Stimulated activated naive CD8-positive, alpha-beta T cell treated with anti-CD3 and anti-CD28 coated beads, Interleukin-15, Interleukin-2, amounts not matched to agents 100 ng/mL and 50 ng/mL, for 24 hours (primary cell): ENCODE data around the gene FBLN2.

Source experiments
- H3K27ac Mint-ChIP-seq: one replicate; pipeline ENCODE4 v1.8.0; 2021; ENCODE audit warnings: mild to moderate bottlenecking, mixed read lengths
- H3K27me3 Mint-ChIP-seq: one replicate; pipeline ENCODE4 v1.8.0; 2021; ENCODE audit warnings: mixed read lengths
- H3K36me3 Mint-ChIP-seq: one replicate; pipeline ENCODE4 v1.8.0; 2021; ENCODE audit warnings: low read depth, mixed read lengths
- H3K4me1 Mint-ChIP-seq: one replicate; pipeline ENCODE4 v1.8.0; 2021; ENCODE audit warnings: low read depth, mixed read lengths
- H3K4me3 Mint-ChIP-seq: one replicate; pipeline ENCODE4 v1.8.0; 2021; ENCODE audit warnings: mild to moderate bottlenecking, mixed read lengths
- H3K9me3 Mint-ChIP-seq: one replicate; pipeline ENCODE4 v1.8.0; 2021; ENCODE audit warnings: mixed read lengths

Gene FBLN2

DNA sequence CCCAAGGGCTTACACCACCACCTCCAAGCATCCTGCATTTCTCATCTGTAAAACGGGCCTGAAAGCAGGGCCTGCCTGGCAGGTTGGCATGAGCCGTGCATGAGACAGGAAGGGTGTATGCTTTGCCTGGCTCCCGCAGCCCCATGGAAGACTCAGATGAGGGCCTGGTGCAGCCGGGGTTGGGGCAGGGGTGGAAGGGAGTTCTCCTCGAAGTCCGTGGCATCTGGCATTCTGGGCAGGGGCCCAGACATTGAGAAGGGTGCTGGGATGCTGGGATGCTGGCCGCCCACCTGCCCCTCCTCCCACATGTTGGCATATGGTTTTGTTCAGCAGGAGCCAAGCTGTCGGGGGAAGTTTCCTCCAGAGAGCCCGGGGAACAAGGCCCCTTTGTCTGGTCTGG, 13.0 kb upstream of the FBLN2 start:
- H3K9me3 Mint-ChIP-seq: peaks cover 5% of the 10 kb centered on the region
- no peak overlapping the region for H3K27ac Mint-ChIP-seq
- H3K4me1 Mint-ChIP-seq: peaks cover 7% of the 10 kb centered on the region
- peaks cover 16% of the 10 kb centered on the region for H3K27me3 Mint-ChIP-seq
- no peak overlapping the region for H3K4me3 Mint-ChIP-seq
- H3K36me3 Mint-ChIP-seq: no peaks in the 10 kb centered on the region

GRCh38 chr3:13536432-13536831, 12.5 kb upstream of the FBLN2 start:
- Mint-ChIP-seq H3K27me3 (peaks cover 21% of the 10 kb centered on the region), H3K4me3 (no peak overlapping the region)

DNA sequence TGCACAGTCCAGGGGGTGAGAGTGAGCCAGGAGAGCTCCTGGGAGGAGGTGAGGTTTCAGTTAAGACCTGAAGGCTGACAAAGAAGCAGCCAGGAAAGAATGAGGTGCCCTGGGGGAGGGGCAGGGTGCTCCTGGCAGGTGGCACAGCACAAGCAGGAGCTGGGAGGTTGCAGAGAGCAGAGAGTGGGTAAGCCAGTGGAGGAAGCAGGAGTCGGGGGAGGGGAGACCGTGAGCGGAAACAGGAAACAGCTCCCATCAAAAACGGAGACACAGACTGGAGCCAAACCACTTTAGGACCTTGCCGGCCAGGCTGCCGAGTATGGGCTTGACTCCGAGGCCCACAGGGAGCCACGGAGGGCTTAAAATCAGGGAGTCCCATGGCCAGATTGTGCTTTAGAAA, 12.1 kb upstream of the FBLN2 start:
- Mint-ChIP-seq H3K27me3 (peaks cover 23% of the 10 kb centered on the region), H3K9me3 (peaks cover 12% of the 10 kb centered on the region), H3K4me1 (peaks cover 7% of the 10 kb centered on the region), H3K27ac (no peak overlapping the region), H3K4me3 (no peak overlapping the region), H3K36me3 (no peaks in the 10 kb centered on the region)

More at GRCh38 chr3:13536432-13536831, 12.5 kb upstream of the FBLN2 start:
- no peak overlapping the region for H3K27ac Mint-ChIP-seq
- peaks cover 10% of the 10 kb centered on the region for H3K9me3 Mint-ChIP-seq
- peaks cover 7% of the 10 kb centered on the region for H3K4me1 Mint-ChIP-seq
- H3K36me3 Mint-ChIP-seq: no peaks in the 10 kb centered on the region

GRCh38 chr3:13537244-13537908, 11.5 kb upstream of the FBLN2 start:
- Mint-ChIP-seq H3K27ac (no peak overlapping the region), H3K9me3 (peaks cover 15% of the 10 kb centered on the region), H3K36me3 (peaks cover 5% of the 10 kb centered on the region), H3K4me3 (no peak overlapping the region), H3K4me1 (peaks cover 7% of the 10 kb centered on the region), H3K27me3 (peaks cover 27% of the 10 kb centered on the region)

- H3K27me3 Mint-ChIP-seq: peaks cover 28% of the 10 kb centered on the region
- peaks cover 16% of the 10 kb centered on the region for H3K9me3 Mint-ChIP-seq
These were observed 11.0 kb upstream of the FBLN2 start for GRCh38 chr3:13537909-13538296.

GRCh38 chr3:13538520-13539291, 10.2 kb upstream of the FBLN2 start:
- Mint-ChIP-seq H3K27ac (no peak overlapping the region), H3K9me3 (peaks cover 16% of the 10 kb centered on the region), H3K36me3 (peaks cover 6% of the 10 kb centered on the region), H3K4me3 (no peak overlapping the region), H3K4me1 (peaks cover 10% of the 10 kb centered on the region), H3K27me3 (peaks cover 31% of the 10 kb centered on the region)

More at GRCh38 chr3:13537909-13538296, 11.0 kb upstream of the FBLN2 start:
- H3K4me3 Mint-ChIP-seq: no peak overlapping the region
- peaks cover 6% of the 10 kb centered on the region for H3K36me3 Mint-ChIP-seq
- H3K27ac Mint-ChIP-seq: no peak overlapping the region
- H3K4me1 Mint-ChIP-seq: peaks cover 7% of the 10 kb centered on the region

GRCh38 chr3:13539292-13539638, 9.7 kb upstream of the FBLN2 start:
- Mint-ChIP-seq H3K4me1 (peaks cover 16% of the 10 kb centered on the region), H3K4me3 (no peak overlapping the region), H3K27ac (no peak overlapping the region), H3K9me3 (peaks cover 16% of the 10 kb centered on the region), H3K36me3 (peaks cover 6% of the 10 kb centered on the region), H3K27me3 (peaks cover 34% of the 10 kb centered on the region)

DNA sequence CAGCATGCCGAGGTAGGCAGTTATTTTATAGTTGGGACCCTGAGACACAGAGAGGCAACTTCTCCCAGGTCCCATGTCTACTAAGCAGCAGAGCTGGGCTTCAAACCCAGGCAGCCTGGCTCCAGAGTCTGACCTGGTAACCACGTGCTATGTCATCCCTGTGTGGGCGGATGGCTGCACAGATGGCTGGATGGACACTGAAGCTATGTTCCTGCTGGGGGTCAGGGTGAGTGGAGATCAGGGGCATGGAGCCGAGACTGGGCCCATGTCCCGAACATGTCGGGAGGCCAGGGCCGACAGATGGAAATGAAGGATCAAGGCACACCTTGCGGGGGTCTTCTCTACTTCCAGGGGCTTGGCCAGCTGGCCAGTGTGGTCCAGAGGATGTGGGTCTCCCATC, 9.3 kb upstream of the FBLN2 start:
- Mint-ChIP-seq H3K27me3 (peaks cover 33% of the 10 kb centered on the region), H3K4me3 (no peak overlapping the region), H3K9me3 (peaks cover 16% of the 10 kb centered on the region), H3K4me1 (peaks cover 20% of the 10 kb centered on the region), H3K27ac (no peak overlapping the region), H3K36me3 (peaks cover 6% of the 10 kb centered on the region)

- Mint-ChIP-seq H3K9me3 (peaks cover 16% of the 10 kb centered on the region), H3K27ac (no peak overlapping the region), H3K27me3 (peaks cover 37% of the 10 kb centered on the region), H3K36me3 (peaks cover 6% of the 10 kb centered on the region), H3K4me3 (no peak overlapping the region), H3K4me1 (peaks cover 28% of the 10 kb centered on the region)
These were observed 8.5 kb upstream of the FBLN2 start for GRCh38 chr3:13540297-13540995.

GRCh38 chr3:13541691-13542090, 7.2 kb upstream of the FBLN2 start:
- peaks cover 33% of the 10 kb centered on the region for H3K4me1 Mint-ChIP-seq
- H3K27me3 Mint-ChIP-seq: peaks cover 35% of the 10 kb centered on the region
- H3K36me3 Mint-ChIP-seq: peaks cover 6% of the 10 kb centered on the region
- no peak overlapping the region for H3K4me3 Mint-ChIP-seq
- H3K9me3 Mint-ChIP-seq: peaks cover 16% of the 10 kb centered on the region
- no peak overlapping the region for H3K27ac Mint-ChIP-seq

DNA sequence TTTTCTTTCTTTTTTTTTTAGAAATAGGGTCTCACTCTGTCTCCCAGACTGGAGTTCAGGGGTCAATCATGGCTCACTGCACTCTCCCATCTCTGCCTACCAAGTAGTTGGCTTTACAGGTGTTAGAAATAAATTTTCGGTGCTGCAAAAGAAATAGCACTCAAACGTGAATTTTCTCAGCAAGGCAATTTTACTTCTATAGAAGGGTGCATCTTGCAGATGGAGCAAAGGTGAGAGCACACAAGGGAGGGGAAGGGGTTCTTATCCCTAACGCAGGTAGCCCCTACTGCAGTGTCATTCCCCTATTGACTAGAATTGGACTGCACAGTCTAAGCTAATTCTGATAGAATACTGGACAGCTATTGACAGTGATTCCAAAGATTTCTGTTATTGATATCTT, 6.8 kb upstream of the FBLN2 start:
- H3K4me1 Mint-ChIP-seq: peaks cover 29% of the 10 kb centered on the region
- peaks cover 16% of the 10 kb centered on the region for H3K9me3 Mint-ChIP-seq
- H3K4me3 Mint-ChIP-seq: no peak overlapping the region
- H3K36me3 Mint-ChIP-seq: peaks cover 6% of the 10 kb centered on the region
- peaks cover 32% of the 10 kb centered on the region for H3K27me3 Mint-ChIP-seq
- H3K27ac Mint-ChIP-seq: no peak overlapping the region

- peaks cover 37% of the 10 kb centered on the region for H3K27me3 Mint-ChIP-seq
- no peak overlapping the region for H3K27ac Mint-ChIP-seq
- peaks cover 31% of the 10 kb centered on the region for H3K4me1 Mint-ChIP-seq
- peaks cover 6% of the 10 kb centered on the region for H3K36me3 Mint-ChIP-seq
- no peak overlapping the region for H3K4me3 Mint-ChIP-seq
- peaks cover 13% of the 10 kb centered on the region for H3K9me3 Mint-ChIP-seq
These were observed 5.7 kb upstream of the FBLN2 start for GRCh38 chr3:13543253-13543652.

DNA sequence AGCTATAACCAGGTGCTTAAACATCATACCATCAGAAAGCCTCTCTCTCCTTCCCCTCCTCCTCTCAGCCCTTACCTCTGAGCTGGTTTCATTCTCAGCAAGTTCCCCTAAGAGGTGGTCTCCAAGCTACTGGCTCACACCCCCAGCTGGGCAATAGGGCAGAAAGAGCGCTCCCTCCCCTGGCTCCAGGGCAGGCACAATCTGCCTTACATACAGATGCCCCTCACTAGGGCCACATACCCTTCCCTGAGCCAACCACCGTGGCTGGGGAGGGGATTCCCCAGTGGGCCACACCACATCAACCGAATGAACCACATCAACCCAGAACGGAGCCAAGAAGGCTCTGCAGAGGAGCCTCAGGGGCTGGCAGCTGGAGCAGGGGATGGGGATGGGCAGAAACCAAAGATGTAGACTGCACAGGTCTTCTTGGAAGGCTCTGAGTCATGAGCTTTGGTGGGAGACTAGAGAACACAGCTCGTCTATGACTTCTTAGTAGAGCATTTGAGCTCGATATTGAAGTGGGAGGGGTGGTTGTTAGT, 4.6 kb upstream of the FBLN2 start:
- H3K27ac Mint-ChIP-seq: peak overlapping the region; percentile 26
- peaks cover 6% of the 10 kb centered on the region for H3K36me3 Mint-ChIP-seq
- H3K27me3 Mint-ChIP-seq: peaks cover 40% of the 10 kb centered on the region
- H3K9me3 Mint-ChIP-seq: peaks cover 13% of the 10 kb centered on the region
- peaks cover 34% of the 10 kb centered on the region for H3K4me1 Mint-ChIP-seq
- peak overlapping the region; percentile 28 for H3K4me3 Mint-ChIP-seq

GRCh38 chr3:13544951-13545651, 3.8 kb upstream of the FBLN2 start:
- Mint-ChIP-seq H3K36me3 (peaks cover 6% of the 10 kb centered on the region), H3K27me3 (peaks cover 46% of the 10 kb centered on the region), H3K4me1 (peaks cover 41% of the 10 kb centered on the region), H3K27ac (peak overlapping the region; percentile 26), H3K4me3 (peak overlapping the region; percentile 28), H3K9me3 (peaks cover 13% of the 10 kb centered on the region)
